Neural cell (in vitro differentiated cells): ENCODE results near the gene ADH7.

ENCODE experiments used
- EP300 ChIP-seq: fragments of 450-650 bp; conservative IDR thresholded peaks from 2 replicates; pipeline ENCODE4 v1.6.1; 2014; ENCODE audit warnings: antibody characterized with exemption, mild to moderate bottlenecking, moderate library complexity; ENCODE audit not compliant: poor library complexity, severe bottlenecking
- EZH2 ChIP-seq: fragments of 200-600, 300-800 bp; shearing (Covaris generic), sonication (generic); IDR thresholded peaks from 2 replicates; pipeline ENCODE4 v1.6.1; 2014; ENCODE audit warnings: antibody characterized with exemption, low read length, borderline replicate concordance, mild to moderate bottlenecking; ENCODE audit not compliant: insufficient read depth, poor library complexity, severe bottlenecking
- MXI1 ChIP-seq: fragments of 450-650 bp; conservative IDR thresholded peaks from 2 replicates; pipeline ENCODE4 v1.6.1; 2014; ENCODE audit warnings: antibody characterized with exemption, mild to moderate bottlenecking; ENCODE audit not compliant: poor library complexity, severe bottlenecking
- POLR2AphosphoS5 ChIP-seq: IDR thresholded peaks from 2 replicates; pipeline ENCODE4 v1.6.1; 2012
- RAD21 ChIP-seq: fragments of 450-650 bp; conservative IDR thresholded peaks from 2 replicates; pipeline ENCODE4 v1.6.1; 2014; ENCODE audit warnings: antibody characterized with exemption, mild to moderate bottlenecking, moderate library complexity
- TAF1 ChIP-seq: IDR thresholded peaks from 2 replicates; pipeline ENCODE4 v1.6.1; 2012; ENCODE audit warnings: low read depth
- TF ChIP-seq, protein P1 (sequence below): fragments of 450-650 bp; IDR thresholded peaks from 2 replicates; pipeline ENCODE4 v1.5.1; 2014; ENCODE audit warnings: antibody characterized with exemption, mild to moderate bottlenecking, moderate library complexity; ENCODE audit not compliant: poor library complexity, severe bottlenecking
- TF ChIP-seq, protein P2 (sequence below): IDR thresholded peaks from 2 replicates; pipeline ENCODE4 v1.6.1; 2012; ENCODE audit warnings: borderline replicate concordance

DNA sequence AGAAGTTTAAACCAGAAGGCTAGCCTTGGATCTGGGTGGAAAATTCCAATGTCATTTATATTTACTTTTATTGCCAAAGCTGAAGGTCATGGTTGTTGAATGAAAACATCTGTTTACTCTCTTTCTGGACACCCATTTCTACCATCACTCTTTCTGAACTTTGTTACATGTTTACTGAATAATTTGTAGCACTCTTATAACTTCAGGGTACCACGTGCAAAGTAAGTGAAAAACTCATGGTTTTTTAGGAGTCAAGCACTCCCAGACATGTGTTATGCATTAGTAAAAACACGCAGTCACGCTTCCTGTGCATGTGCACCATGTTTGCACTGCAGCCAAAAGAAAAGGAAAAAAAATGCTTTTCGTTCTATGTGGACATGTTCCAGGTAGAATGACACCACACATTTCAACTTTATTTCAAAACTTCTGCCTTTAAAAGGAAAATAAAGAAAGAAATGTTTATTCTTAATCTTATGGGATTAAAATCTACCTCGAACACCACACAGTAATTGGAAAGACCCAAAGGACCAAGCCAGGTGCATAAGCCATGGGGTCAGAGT is 51.2 kb downstream of the ADH7 start:
- TF ChIP-seq EP300: no peak
- TF ChIP-seq, protein P1, sequence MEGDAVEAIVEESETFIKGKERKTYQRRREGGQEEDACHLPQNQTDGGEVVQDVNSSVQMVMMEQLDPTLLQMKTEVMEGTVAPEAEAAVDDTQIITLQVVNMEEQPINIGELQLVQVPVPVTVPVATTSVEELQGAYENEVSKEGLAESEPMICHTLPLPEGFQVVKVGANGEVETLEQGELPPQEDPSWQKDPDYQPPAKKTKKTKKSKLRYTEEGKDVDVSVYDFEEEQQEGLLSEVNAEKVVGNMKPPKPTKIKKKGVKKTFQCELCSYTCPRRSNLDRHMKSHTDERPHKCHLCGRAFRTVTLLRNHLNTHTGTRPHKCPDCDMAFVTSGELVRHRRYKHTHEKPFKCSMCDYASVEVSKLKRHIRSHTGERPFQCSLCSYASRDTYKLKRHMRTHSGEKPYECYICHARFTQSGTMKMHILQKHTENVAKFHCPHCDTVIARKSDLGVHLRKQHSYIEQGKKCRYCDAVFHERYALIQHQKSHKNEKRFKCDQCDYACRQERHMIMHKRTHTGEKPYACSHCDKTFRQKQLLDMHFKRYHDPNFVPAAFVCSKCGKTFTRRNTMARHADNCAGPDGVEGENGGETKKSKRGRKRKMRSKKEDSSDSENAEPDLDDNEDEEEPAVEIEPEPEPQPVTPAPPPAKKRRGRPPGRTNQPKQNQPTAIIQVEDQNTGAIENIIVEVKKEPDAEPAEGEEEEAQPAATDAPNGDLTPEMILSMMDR: no peak
- TF ChIP-seq, protein P2, sequence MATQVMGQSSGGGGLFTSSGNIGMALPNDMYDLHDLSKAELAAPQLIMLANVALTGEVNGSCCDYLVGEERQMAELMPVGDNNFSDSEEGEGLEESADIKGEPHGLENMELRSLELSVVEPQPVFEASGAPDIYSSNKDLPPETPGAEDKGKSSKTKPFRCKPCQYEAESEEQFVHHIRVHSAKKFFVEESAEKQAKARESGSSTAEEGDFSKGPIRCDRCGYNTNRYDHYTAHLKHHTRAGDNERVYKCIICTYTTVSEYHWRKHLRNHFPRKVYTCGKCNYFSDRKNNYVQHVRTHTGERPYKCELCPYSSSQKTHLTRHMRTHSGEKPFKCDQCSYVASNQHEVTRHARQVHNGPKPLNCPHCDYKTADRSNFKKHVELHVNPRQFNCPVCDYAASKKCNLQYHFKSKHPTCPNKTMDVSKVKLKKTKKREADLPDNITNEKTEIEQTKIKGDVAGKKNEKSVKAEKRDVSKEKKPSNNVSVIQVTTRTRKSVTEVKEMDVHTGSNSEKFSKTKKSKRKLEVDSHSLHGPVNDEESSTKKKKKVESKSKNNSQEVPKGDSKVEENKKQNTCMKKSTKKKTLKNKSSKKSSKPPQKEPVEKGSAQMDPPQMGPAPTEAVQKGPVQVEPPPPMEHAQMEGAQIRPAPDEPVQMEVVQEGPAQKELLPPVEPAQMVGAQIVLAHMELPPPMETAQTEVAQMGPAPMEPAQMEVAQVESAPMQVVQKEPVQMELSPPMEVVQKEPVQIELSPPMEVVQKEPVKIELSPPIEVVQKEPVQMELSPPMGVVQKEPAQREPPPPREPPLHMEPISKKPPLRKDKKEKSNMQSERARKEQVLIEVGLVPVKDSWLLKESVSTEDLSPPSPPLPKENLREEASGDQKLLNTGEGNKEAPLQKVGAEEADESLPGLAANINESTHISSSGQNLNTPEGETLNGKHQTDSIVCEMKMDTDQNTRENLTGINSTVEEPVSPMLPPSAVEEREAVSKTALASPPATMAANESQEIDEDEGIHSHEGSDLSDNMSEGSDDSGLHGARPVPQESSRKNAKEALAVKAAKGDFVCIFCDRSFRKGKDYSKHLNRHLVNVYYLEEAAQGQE: no peak
- TF ChIP-seq EZH2: no peak
- no peak for TF ChIP-seq POLR2AphosphoS5
- no peak for TF ChIP-seq TAF1
- TF ChIP-seq MXI1: no peak
- no peak for TF ChIP-seq RAD21
